HG02938 (cell line): Measurements from ENCODE around the gene STAB1.

Experiments
- ATAC-seq: cut with Tn5 transposase; IDR thresholded peaks from one replicate; pipeline ENCODE4 v1.9.1; 2021; ENCODE audit warnings: mild to moderate bottlenecking, moderate library complexity; ENCODE audit not compliant: unreplicated experiment

The STAB1 gene

GRCh38 chr3:52503788-52504424, 8.8 kb downstream of the STAB1 start:
- no peak for ATAC-seq

GRCh38 chr3:52504977-52505376, 9.8 kb downstream of the STAB1 start:
- no peak for ATAC-seq

GRCh38 chr3:52506266-52506966, 11.3 kb downstream of the STAB1 start:
- ATAC-seq = no peak

GRCh38 chr3:52507359-52507758, 12.2 kb downstream of the STAB1 start:
- no peak for ATAC-seq

- no peak for ATAC-seq
These were observed 14.7 kb downstream of the STAB1 start for GRCh38 chr3:52509753-52510328.

DNA sequence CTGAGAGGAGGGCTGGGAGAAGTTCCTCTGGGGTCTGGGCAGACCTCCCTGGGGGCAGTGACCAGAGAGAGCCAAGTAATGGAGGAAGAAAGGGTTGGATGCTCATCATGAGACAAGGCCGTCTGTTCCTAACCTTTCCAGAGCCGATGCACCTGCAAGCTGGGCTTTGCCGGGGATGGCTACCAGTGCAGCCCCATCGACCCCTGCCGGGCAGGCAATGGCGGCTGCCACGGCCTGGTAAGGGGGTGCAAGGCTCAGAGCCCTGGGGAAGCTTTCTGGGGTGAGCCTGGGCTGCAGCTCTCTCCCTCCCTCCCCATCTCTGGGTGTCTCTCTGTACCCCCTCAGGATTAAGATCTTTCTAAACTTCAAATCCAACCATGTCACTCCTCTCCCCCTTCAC, 16.4 kb downstream of the STAB1 start:
- ATAC-seq = no peak

DNA sequence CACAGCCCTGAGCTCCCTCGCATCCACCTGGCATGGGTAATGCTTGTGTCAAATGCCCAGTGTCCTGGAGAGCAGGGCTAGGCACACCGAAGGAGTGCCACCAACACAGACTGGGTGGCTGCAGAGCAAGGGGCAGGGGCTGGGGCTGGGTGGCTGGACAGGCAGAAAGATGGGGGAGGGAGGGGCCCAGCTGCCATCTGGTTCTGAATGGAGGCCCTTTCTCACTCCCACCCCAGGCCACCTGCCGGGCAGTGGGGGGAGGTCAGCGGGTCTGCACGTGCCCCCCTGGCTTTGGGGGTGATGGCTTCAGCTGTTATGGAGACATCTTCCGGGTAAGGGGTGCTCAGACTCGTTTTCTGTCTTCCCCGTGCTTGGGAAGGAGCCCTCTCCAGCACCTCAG, 17.0 kb downstream of the STAB1 start:
- no peak for ATAC-seq

DNA sequence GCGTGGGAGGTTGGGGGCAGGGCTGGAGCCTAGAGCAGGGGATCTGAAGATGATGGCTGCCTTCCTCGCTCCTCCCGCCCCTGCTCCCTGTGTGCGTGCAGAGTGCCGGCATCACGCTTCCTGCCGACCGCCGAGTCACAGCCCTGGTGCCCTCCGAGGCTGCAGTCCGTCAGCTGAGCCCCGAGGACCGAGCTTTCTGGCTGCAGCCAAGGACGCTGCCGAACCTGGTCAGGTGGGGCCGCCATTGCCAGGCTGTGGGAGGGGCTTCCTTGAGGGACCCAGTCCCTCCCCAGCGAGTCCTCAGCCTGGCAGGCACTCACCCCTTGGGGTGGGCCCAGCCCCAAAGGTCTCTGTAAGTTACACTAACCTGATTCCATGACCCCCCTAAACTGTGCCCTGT, 17.6 kb downstream of the STAB1 start:
- ATAC-seq = no peak

DNA sequence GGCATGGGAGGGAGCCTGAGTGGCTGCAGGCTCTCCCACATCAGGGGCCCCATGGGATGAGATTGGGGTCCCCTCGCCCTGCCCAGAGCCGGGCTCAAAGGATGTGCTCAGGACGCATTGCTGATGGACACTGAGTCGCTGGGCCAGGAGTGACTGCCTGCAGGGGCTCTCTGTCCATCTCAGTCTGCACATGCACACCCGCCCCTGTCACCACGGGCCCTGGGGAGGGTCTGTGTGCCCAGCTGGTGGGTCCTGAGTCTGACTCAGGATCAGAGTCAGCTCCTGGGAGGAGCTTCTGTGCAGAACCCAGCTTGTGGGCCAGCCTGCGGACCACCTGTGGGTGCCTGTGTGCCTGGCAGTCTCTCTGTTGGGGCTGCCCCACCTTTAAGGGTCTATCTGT, 18.1 kb downstream of the STAB1 start:
- no peak for ATAC-seq

DNA sequence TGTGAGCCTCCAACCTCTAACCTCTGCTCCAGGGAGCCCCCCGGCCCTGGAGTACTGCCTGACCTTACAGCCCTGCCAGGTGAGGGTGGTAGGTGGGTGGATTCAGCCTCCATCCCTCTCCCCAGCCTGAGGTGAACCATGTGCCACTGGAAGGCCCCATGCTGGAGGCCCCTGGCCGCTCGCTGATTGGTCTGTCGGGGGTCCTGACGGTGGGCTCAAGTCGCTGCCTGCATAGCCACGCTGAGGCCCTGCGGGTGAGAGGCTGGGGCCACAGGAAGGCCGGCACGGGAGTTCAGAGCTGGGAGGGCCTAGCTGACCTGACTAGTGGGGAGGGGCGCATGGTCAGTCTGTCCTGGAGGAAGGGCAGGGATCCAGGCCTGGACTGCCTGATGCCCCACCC, 19.4 kb downstream of the STAB1 start:
- no peak for ATAC-seq

- ATAC-seq = no peak
These were observed 20.1 kb downstream of the STAB1 start for GRCh38 chr3:52515192-52515591.

DNA sequence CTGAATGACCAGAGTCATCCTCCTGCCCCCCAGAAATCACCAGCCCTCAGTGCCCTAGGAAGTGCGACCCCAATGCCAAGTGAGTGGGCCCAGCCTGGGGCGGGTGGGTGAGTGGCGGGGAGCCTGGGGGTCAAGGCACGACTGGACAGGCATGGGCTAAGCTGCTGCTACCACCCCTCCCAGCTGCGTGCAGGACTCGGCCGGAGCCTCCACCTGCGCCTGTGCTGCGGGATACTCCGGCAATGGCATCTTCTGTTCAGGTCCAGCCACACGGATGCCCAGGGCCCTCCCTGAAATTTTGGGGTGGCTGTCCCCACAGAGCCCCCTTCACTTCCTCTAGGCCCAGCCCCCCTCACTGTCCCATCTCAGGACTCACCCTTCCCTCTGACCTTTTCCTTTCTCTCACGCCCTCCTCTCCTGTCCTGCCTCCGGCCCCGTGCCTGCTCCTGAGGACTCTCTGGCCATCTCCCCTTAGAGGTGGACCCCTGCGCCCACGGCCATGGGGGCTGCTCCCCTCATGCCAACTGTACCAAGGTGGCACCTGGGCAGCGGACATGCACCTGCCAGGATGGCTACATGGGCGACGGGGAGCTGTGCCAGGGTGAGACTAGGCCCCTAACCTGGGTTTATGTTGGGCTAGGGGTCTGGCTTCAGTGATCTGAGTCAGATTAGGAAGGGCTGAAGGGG, 21.5 kb downstream of the STAB1 start:
- ATAC-seq = no peak

DNA sequence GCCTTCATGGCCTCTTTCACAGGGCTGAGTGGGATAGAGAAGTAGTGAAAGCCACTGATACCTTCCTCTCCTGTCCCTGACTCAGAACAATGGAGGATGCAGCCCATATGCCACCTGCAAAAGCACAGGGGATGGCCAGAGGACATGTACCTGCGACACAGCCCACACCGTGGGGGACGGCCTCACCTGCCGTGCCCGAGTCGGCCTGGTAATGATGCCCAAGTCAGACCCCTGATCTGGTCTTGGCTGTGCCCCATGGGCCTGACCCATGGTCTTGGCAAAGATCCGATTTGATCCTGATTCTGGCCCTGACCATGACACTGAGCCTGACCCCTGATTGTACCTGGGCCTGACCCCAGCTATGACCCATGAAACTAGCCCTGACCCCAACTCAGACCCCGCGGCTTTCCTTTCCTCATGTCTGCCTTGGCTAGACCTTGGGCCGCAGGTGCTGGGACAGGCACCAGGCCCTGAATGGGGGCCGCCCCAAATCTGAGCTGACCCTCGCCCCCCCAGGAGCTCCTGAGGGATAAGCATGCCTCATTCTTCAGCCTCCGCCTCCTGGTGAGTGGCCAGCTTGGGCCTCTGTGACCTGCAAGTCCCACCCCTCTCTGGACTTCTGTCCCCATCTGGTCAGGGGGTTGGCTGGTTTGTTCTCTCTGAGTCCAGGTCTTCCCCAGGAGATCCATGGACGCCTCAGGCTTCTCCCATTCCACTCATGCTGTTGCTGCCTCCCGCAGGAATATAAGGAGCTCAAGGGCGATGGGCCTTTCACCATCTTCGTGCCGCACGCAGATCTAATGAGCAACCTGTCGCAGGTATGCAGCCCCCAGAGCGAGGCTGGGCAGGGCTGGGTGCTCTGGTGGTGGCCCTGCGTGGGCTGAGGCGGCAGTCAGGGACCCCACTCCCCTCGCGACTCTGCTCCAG, 22.9 kb downstream of the STAB1 start:
- no peak for ATAC-seq

- ATAC-seq = no peak
These were observed 23.7 kb downstream of the STAB1 start for GRCh38 chr3:52518723-52519444.

- ATAC-seq = no peak
These were observed 24.5 kb downstream of the STAB1 start for GRCh38 chr3:52519445-52520140.

DNA sequence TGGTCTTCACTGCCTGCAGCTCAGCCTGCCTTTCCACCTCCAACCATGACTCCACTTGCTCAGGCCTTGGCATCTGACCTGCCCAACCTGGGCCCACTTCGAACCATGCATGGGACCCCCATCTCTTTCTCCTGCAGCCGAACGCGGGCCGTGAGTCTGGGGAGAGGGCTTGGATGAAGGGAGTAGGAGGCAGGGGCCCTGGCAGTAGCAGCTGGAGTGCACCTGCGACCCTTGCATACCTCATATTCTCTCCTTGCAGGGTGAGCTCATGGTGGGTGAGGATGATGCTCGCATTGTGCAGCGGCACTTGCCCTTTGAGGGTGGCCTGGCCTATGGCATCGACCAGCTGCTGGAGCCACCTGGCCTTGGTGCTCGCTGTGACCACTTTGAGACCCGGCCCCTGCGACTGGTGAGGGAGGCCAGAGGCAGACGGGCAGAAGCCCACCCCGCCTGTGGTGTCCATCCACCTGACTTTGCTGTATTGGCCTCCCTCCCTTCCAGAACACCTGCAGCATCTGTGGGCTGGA, 25.1 kb downstream of the STAB1 start:
- ATAC-seq = no peak

GRCh38 chr3:52520716-52521487, 25.8 kb downstream of the STAB1 start:
- no peak for ATAC-seq

- ATAC-seq = no peak
These were observed 26.3 kb downstream of the STAB1 start for GRCh38 chr3:52521488-52521824.
